Neural progenitor cell (in vitro differentiated cells): ENCODE data around the gene PLXDC2.

ENCODE experiments used
- EZH2 ChIP-seq: fragments of 200-600 bp; sonication (generic); IDR thresholded peaks from 2 replicates; pipeline ENCODE4 v1.6.1; 2017; ENCODE audit warnings: antibody characterized with exemption, mild to moderate bottlenecking, moderate library complexity
- TF ChIP-seq, protein P1 (sequence below): fragments of 200-600 bp; sonication (generic); IDR thresholded peaks from 2 replicates; pipeline ENCODE4 v1.5.1; 2017; ENCODE audit warnings: antibody characterized with exemption, mild to moderate bottlenecking

GRCh38 chr10:19918794-19919193, 102.6 kb downstream of the PLXDC2 start:
- TF ChIP-seq, protein P1, sequence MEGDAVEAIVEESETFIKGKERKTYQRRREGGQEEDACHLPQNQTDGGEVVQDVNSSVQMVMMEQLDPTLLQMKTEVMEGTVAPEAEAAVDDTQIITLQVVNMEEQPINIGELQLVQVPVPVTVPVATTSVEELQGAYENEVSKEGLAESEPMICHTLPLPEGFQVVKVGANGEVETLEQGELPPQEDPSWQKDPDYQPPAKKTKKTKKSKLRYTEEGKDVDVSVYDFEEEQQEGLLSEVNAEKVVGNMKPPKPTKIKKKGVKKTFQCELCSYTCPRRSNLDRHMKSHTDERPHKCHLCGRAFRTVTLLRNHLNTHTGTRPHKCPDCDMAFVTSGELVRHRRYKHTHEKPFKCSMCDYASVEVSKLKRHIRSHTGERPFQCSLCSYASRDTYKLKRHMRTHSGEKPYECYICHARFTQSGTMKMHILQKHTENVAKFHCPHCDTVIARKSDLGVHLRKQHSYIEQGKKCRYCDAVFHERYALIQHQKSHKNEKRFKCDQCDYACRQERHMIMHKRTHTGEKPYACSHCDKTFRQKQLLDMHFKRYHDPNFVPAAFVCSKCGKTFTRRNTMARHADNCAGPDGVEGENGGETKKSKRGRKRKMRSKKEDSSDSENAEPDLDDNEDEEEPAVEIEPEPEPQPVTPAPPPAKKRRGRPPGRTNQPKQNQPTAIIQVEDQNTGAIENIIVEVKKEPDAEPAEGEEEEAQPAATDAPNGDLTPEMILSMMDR, result no peak
- TF ChIP-seq EZH2, result no peak
